Measurements from ENCODE around the gene TEX261.
"Not testable (repeated sequence)": the region's sequence is repeated elsewhere in the genome, so short reads cannot be mapped to it uniquely, and the experiment has no call there.

Gene TEX261

GRCh38 chr2:70994699-70995425, at the start of gene TEX261:
Gene TEX261 (minus strand): TSS chr2:70994873. CDS start chr2:70994757, 116 bp downstream.
- peak; percentile 93 for DNase-seq

- no peak for DNase-seq
These were observed 49.1 kb upstream of the TEX261 start for GRCh38 chr2:71043531-71044407.

GRCh38 chr2:71042287-71042686, 47.6 kb upstream of the TEX261 start:
- DNase-seq, result no peak

- DNase-seq, result not testable (repeated sequence)
These were observed 41.6 kb upstream of the TEX261 start for GRCh38 chr2:71036296-71036695.

GRCh38 chr2:71023553-71024243, 29.0 kb upstream of the TEX261 start:
- not testable (repeated sequence) for DNase-seq

GRCh38 chr2:71021394-71021793, 26.7 kb upstream of the TEX261 start:
- DNase-seq, result not testable (repeated sequence)

GRCh38 chr2:71019989-71020388, 25.3 kb upstream of the TEX261 start:
- DNase-seq, result not testable (repeated sequence)

DNA sequence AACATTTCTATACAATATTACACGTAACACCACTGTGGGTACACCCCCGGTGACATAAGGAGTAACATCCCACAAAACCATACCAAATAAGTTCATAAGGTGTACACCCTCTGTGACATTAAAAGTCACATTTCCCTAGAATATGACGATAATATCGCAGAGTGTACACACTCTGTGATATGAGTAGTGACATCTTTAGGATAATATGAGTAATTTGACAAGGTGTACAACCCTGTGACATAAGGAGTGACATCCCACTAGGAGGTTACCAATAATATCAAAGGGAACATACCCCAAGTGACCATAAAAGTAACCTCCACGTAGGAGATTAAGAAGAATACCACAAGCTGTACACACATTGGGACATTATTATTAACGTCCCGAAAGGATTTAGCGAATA, 24.0 kb upstream of the TEX261 start:
- DNase-seq, result no peak

GRCh38 chr2:71011786-71012185, 17.1 kb upstream of the TEX261 start:
- not testable (repeated sequence) for DNase-seq

GRCh38 chr2:71008342-71008741, 13.7 kb upstream of the TEX261 start:
- DNase-seq, result no peak

DNA sequence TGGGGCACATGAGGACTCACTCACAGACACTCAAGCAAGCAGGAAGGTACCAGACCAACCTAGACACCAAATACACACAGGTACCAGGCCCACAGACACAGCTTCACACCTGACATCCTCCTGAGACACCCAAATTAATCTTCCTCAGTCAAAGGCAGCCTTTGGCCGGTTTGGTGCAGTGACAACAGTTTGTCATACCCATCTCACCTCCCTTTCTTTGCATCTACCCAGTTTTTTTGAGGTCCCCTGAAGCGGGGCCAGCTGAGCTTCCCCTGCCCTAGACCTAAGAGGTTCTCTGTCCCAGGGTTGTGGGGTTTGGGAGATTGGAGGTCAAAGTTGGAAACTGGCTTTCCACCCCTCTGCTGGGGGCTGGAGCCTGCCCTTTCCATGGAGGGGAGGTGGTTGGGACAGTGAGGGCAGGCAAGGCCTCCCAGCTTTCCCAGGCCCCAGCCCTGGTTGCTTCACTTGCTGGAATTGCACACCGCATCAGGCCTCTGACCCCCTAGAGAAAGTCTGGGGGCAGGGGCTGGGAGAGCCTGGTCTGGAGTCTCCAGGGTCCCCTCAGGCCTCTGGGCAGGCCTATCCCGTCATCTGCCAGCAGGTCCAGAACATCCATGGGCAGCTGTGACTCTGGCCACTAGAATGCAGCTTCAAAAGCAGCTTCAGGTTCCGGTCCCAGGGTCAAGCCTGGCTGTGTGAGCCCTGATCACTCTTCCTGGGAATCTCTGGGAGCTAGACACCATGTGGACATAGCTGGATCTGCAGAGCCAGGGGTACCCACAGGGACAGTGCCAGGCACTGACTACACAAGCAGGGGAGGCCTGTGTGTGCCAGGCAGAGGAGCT, 12.5 kb upstream of the TEX261 start:
- DNase-seq, result no peak

- DNase-seq, result no peak
These were observed 11.7 kb upstream of the TEX261 start for GRCh38 chr2:71006323-71006722.

DNA sequence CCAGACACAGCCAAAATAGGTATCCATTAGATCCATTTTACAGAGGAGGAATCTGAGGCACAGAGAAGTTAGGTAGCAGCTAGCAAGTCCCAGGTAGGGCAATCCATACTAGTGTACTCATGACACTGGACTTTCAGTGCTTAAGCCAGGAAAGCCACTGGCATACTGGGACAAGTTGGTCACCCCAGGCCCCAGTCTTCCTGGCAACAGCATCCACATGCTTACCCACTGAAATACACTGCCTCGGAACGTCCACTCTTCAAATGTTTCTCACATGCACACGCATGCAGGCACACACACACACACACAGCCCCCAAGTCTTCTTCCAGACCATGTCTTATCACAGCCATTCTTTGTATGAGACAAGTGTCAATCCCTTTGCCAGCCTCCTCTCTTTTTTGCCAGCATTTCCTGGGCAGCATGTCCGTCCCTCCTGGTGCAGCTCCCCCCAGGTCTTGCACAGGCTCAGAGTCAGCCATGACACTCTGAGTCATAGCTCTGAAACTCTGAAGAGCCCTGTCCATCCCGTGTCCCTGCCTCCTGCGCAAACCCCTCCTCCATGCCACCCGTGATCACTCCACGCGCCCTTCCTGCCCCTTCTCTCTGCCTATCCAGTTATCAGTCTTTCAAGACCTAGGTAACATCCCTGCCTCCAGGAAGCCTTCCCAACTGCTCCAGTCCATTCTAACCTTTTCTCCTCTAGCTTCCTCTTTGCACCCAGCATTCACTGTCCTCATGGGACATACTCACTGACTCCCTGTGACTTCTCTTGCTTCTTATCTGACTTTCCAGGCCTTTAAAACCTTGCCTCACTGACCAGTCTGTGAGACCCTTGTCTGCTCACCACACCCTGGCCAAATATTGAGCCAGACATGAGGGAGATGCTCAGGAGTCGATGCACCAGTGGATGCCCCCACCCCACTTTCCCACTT, 10.9 kb upstream of the TEX261 start:
- DNase-seq, result no peak

DNA sequence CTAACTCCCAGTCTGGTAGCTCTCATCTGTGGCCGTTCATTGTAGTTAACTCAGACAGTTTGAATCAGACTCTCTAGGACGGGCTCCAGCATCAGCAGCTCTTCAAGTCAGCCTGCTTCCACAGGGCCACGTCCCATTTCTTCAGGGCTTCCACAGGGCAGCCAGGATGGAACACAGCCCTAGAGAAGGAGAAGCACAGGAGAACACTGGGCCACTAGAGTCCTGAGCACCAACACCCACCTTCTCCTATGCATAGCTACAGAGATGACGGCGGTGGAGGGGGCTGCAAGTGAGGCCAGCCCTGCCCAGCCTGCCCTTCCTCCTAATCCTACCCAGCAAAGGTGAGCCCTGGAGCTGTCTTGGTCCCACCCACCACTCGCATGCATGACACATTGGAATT, 10.2 kb upstream of the TEX261 start:
- DNase-seq, result no peak

DNA sequence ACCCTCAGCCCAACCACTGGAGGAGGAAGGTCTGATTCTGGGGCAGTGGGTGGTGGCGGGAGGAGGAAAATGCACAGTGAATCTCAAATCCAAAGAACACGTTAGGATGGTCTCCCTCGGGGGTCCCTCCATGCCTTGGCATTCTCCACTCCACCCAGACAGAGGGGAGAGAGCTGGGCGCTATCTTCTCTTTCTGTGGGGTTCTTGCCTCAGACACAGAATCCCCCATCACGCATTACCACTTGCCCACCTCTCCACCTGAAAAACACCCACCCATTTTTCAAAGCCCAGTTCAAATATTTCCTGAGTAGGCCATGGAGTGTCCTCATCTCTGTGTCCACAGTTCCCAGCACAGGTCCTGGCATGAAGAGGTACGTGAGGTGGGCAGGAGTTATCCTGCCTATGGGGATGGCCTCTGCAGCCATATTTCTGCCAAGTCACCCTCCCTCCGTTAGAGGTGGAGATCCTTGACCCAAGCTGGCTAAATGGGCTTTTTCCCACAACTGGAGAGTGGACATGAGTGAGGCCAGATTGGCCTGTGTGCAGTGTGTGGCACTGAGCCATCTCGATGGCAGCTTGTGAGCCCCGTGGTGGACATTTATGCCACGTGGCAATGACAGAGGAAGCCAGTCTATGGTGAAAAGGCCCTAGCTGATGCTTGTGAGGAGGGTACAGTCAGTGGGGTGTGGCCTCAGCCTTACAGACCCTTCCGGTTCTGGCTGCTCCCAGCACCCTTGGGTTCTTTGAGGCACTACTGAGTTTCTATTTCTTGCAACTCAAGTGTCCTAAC, 9.5 kb upstream of the TEX261 start:
- no peak for DNase-seq

- no peak for DNase-seq
These were observed 8.7 kb upstream of the TEX261 start for GRCh38 chr2:71003396-71003795.

- no peak for DNase-seq
These were observed 7.4 kb upstream of the TEX261 start for GRCh38 chr2:71001981-71002570.

- DNase-seq, result no peak
These were observed 6.9 kb upstream of the TEX261 start for GRCh38 chr2:71001592-71001927.

- peak; percentile 74 for DNase-seq
These were observed 6.3 kb upstream of the TEX261 start for GRCh38 chr2:71000780-71001591.
